IMR-90 (cell line): ENCODE data around the gene MAP4K1.

Source experiments
- CEBPB ChIP-seq: IDR thresholded peaks from 2 replicates; pipeline ENCODE4 v1.6.1; 2012; ENCODE audit warnings: low read depth, low read length, improper control_type of control experiment
- MAFK ChIP-seq: IDR thresholded peaks from 2 replicates; pipeline ENCODE4 v1.6.1; 2012; ENCODE audit warnings: low read depth, low read length, improper control_type of control experiment
- POLR2A ChIP-seq: IDR thresholded peaks from 2 replicates; pipeline ENCODE4 v1.6.1; 2012; ENCODE audit warnings: mild to moderate bottlenecking, low read depth, low read length
- RAD21 ChIP-seq: IDR thresholded peaks from 2 replicates; pipeline ENCODE4 v1.6.1; 2012; ENCODE audit warnings: low read length, improper control_type of control experiment
- TF ChIP-seq, protein P1 (sequence below): conservative IDR thresholded peaks from 2 replicates; pipeline ENCODE4 v1.5.1; 2012; ENCODE audit warnings: mild to moderate bottlenecking, low read depth, low read length, improper control_type of control experiment

GRCh38 chr19:38650911-38651584 is 33.3 kb upstream of the MAP4K1 start:
- TF ChIP-seq POLR2A, result no peak
- TF ChIP-seq, protein P1, sequence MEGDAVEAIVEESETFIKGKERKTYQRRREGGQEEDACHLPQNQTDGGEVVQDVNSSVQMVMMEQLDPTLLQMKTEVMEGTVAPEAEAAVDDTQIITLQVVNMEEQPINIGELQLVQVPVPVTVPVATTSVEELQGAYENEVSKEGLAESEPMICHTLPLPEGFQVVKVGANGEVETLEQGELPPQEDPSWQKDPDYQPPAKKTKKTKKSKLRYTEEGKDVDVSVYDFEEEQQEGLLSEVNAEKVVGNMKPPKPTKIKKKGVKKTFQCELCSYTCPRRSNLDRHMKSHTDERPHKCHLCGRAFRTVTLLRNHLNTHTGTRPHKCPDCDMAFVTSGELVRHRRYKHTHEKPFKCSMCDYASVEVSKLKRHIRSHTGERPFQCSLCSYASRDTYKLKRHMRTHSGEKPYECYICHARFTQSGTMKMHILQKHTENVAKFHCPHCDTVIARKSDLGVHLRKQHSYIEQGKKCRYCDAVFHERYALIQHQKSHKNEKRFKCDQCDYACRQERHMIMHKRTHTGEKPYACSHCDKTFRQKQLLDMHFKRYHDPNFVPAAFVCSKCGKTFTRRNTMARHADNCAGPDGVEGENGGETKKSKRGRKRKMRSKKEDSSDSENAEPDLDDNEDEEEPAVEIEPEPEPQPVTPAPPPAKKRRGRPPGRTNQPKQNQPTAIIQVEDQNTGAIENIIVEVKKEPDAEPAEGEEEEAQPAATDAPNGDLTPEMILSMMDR, result no peak
- TF ChIP-seq RAD21, result no peak
- no peak for TF ChIP-seq MAFK
- peak; percentile 82 for TF ChIP-seq CEBPB
